Activated B cell treated with CpG ODN at 0.5 μM for 24 hours (primary cell): ENCODE results near the gene CAV3. TPM values are rescaled to one million over a fixed set of nuclear protein-coding genes. Genes with fewer than 3 reads are reported as not detected.

ENCODE experiments used
- ATAC-seq: fragments of 200-7000 bp; cut with Tn5 transposase; one replicate; pipeline ENCODE4 v1.10.0; 2021; ENCODE audit warnings: low read depth, mild to moderate bottlenecking, moderate library complexity
- CTCF ChIA-PET: fragments of 350-600 bp; sonication (Branson Sonifier 250); formaldehyde crosslinking; loops from one replicate; lab custom pipeline; 2021; ENCODE audit warnings: antibody characterized with exemption; lab: Charles Lee
- POLR2A ChIA-PET: fragments of 350-600 bp; sonication (Branson Sonifier 250); formaldehyde crosslinking; loops from one replicate; lab custom pipeline; 2021; ENCODE audit warnings: antibody characterized with exemption; lab: Charles Lee
- DNase-seq: peaks from one replicate; pipeline ENCODE4 v3.0.0; 2022
- H3K27ac Mint-ChIP-seq: one replicate; pipeline ENCODE4 v1.8.0; 2020; ENCODE audit warnings: mixed read lengths
- H3K27me3 Mint-ChIP-seq: one replicate; pipeline ENCODE4 v1.8.0; 2021; ENCODE audit warnings: mixed read lengths
- H3K36me3 Mint-ChIP-seq: one replicate; pipeline ENCODE4 v1.8.0; 2021; ENCODE audit warnings: low read depth, mixed read lengths
- H3K4me1 Mint-ChIP-seq: one replicate; pipeline ENCODE4 v1.8.0; 2021; ENCODE audit warnings: mixed read lengths
- H3K4me3 Mint-ChIP-seq: one replicate; pipeline ENCODE4 v1.8.0; 2020; ENCODE audit warnings: mild to moderate bottlenecking, mixed read lengths
- H3K9me3 Mint-ChIP-seq: one replicate; pipeline ENCODE4 v1.8.0; 2020; ENCODE audit warnings: mixed read lengths
- intact Hi-C: fragments of 100-400 bp; cut with micrococcal nuclease; formaldehyde crosslinking; loops from one replicate; pipeline ENCODE4 v1.15.1; 2024
- total RNA-seq: library from RNA; stranded (reverse); gene quantifications from 2 replicates; pipeline ENCODE4 v1.2.3, GENCODE V29; 2022
- TF ChIP-seq, protein P1 (sequence below): fragments of 200-600 bp; IDR thresholded peaks from one replicate; pipeline ENCODE4 v1.8.0; 2022; ENCODE audit warnings: antibody characterized with exemption, mild to moderate bottlenecking

CAV3 gene
- total RNA-seq, 1 donor from 2014 or later, result not detected

DNA sequence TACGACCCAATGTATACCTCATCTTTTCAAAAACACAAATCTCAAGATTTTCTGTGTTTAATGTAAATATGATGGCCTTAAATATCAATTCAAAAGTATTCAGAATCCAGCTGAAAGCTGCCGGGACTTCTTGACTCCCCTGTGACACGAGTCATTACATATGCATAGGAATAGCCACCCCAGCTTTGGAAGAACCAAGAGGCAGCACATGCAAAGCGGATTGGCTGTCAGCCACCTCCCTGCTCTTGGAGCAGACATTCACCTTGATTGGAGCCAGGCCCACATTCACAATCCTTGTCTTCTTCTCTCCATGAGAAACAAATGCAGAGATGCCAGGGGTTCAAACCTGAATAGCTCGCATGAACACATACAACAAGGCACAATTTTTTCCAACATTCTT, 10.8 kb upstream of the CAV3 start:
- no peaks in the 10 kb centered on the region for H3K36me3 Mint-ChIP-seq
- intact Hi-C loops, result no loop called here
- ATAC-seq, result no peak
- H3K27ac Mint-ChIP-seq, result no peak overlapping the region
- no peaks in the 10 kb centered on the region for H3K4me1 Mint-ChIP-seq
- DNase-seq, result no peak
- no peak overlapping the region for H3K4me3 Mint-ChIP-seq
- CTCF ChIA-PET, result no interaction called here
- TF ChIP-seq, protein P1, sequence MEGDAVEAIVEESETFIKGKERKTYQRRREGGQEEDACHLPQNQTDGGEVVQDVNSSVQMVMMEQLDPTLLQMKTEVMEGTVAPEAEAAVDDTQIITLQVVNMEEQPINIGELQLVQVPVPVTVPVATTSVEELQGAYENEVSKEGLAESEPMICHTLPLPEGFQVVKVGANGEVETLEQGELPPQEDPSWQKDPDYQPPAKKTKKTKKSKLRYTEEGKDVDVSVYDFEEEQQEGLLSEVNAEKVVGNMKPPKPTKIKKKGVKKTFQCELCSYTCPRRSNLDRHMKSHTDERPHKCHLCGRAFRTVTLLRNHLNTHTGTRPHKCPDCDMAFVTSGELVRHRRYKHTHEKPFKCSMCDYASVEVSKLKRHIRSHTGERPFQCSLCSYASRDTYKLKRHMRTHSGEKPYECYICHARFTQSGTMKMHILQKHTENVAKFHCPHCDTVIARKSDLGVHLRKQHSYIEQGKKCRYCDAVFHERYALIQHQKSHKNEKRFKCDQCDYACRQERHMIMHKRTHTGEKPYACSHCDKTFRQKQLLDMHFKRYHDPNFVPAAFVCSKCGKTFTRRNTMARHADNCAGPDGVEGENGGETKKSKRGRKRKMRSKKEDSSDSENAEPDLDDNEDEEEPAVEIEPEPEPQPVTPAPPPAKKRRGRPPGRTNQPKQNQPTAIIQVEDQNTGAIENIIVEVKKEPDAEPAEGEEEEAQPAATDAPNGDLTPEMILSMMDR, result no peak
- POLR2A ChIA-PET, result no interaction called here
- peaks cover 7% of the 10 kb centered on the region for H3K9me3 Mint-ChIP-seq
- no peaks in the 10 kb centered on the region for H3K27me3 Mint-ChIP-seq

DNA sequence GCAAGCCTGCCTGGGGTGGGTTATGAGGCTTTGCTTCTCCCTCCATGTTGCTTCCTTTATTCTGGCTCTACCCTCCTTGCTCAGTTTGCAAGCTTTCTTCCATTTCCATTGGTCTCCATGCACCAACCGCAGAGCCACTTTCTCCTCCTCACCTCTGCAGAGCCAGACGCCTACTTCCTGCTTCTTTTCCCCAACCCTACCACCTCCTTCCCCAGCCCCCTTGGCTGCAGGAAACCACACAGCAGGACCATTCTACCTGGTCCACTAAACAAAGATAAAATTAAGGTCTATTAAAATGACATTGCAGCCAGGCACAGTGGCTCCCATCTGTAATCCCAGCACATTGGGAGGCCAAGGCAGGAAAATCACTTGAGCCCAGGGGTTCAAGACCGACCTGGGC, 10.0 kb upstream of the CAV3 start:
- TF ChIP-seq, protein P1, result no peak
- ATAC-seq (no peak), DNase-seq (no peak)
- no peaks in the 10 kb centered on the region for H3K4me1 Mint-ChIP-seq
- POLR2A ChIA-PET, result interaction anchor here (0.7 kb wide), 1 partner anchor 15 kb away, joined by 3 read pairs; no protein-coding TSS in a partner anchor
- no peak overlapping the region for H3K27ac Mint-ChIP-seq
- H3K4me3 Mint-ChIP-seq, result no peak overlapping the region
- CTCF ChIA-PET, result no interaction called here
- intact Hi-C loops, result no loop called here
- H3K27me3 Mint-ChIP-seq, result no peaks in the 10 kb centered on the region
- peaks cover 6% of the 10 kb centered on the region for H3K9me3 Mint-ChIP-seq
- no peaks in the 10 kb centered on the region for H3K36me3 Mint-ChIP-seq

- POLR2A ChIA-PET, result no interaction called here
These were observed 9.4 kb upstream of the CAV3 start for GRCh38 chr3:8724108-8724752.

DNA sequence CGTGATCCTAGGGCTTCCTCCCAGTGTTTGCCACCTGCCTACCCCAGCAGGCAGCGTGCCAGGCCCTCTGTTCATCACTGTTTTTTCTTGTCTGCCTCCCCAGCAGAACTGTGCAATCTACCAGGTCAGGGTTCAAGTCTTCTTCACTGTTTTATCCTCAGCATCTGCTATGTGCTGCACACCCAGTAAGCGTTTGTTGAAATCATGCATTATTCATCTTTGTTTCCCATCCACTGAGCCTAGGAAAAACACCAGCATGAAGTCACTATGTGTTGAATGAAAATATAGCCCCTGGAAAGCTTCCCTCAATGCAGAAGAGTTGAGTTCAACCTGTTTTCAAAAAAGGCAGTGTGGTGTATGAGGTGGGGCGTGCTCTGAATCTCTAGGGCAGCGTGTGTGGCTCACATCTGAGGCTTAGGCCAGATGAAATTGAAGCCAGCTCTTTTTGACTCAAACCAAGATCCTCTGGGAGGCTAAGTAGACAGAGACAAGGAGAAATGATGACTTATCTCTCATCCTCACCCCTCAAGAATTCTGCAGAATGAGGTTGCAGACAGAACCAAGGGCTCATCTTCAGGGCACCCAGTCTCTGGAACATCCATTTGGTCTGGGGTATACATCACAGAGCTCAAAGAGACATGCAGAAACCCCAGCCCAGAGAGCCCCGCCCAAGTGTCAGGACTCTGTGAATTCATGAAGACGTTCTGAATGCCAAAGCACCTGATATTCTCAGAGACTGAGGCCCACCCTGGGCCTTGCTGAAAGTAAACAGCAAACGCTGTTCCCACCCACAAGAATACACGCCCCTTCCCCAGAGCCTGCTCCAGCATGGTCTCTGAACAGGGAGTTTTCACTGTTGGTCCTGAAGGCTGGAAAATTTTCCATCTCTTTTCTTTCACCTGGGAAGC, 5.7 kb upstream of the CAV3 start:
- H3K4me1 Mint-ChIP-seq, result no peaks in the 10 kb centered on the region
- intact Hi-C loops, result no loop called here
- TF ChIP-seq, protein P1, result no peak
- ChIA-PET POLR2A (no interaction called here), CTCF (no interaction called here)
- ATAC-seq, result no peak
- no peak overlapping the region for H3K27ac Mint-ChIP-seq
- DNase-seq, result no peak
- no peaks in the 10 kb centered on the region for H3K36me3 Mint-ChIP-seq
- no peak overlapping the region for H3K4me3 Mint-ChIP-seq
- peaks cover 5% of the 10 kb centered on the region for H3K27me3 Mint-ChIP-seq
- peaks cover 6% of the 10 kb centered on the region for H3K9me3 Mint-ChIP-seq

More at GRCh38 chr3:8724108-8724752, 9.4 kb upstream of the CAV3 start:
- no peak for DNase-seq
- Mint-ChIP-seq H3K27me3 (no peaks in the 10 kb centered on the region), H3K9me3 (peaks cover 6% of the 10 kb centered on the region), H3K36me3 (no peaks in the 10 kb centered on the region), H3K4me3 (no peak overlapping the region), H3K27ac (no peak overlapping the region), H3K4me1 (no peaks in the 10 kb centered on the region)
- TF ChIP-seq, protein P1, result no peak
- no peak for ATAC-seq
- intact Hi-C loops, result no loop called here
- CTCF ChIA-PET, result no interaction called here

DNA sequence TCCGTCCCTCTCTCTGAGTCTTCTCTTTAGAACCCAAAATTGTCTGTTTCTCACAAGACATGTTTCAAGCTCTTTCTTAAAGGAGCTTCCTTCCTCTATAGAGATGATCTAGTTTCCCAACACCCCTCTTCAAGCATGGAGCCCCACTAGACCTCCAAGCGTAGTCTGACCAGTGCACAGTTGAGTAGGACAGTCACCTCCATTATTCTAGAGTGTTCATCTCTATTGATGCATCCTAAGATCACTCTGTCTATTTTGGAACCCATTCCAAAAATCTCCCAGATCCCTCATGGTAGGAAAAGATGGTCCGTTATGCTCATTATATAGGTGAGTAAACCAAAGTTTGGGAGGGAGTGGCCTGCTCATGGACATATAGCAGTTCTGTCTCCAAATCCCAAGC, 4.1 kb upstream of the CAV3 start:
- CTCF ChIA-PET, result no interaction called here
- intact Hi-C loops, result no loop called here

More for the DNA sequence above, 4.1 kb upstream of the CAV3 start:
- DNase-seq (no peak), ATAC-seq (no peak)
- Mint-ChIP-seq H3K36me3 (no peaks in the 10 kb centered on the region), H3K27ac (no peak overlapping the region), H3K27me3 (peaks cover 5% of the 10 kb centered on the region), H3K9me3 (peaks cover 6% of the 10 kb centered on the region), H3K4me3 (no peak overlapping the region), H3K4me1 (no peaks in the 10 kb centered on the region)
- TF ChIP-seq, protein P1, result no peak
- POLR2A ChIA-PET, result no interaction called here
